HEK293 (cell line): Measurements from ENCODE around the gene CNOT4.

Experiments used
- CTCF ChIA-PET: fragments of 350-600 bp; formaldehyde crosslinking; extraction: SDS; loops from one replicate; lab custom pipeline; 2021; ENCODE audit warnings: antibody characterized with exemption; lab: Yijun Ruan, JAX
- POLR2A ChIA-PET: fragments of 300-600 bp; formaldehyde crosslinking; extraction: SDS; loops from one replicate; lab custom pipeline; 2020; ENCODE audit warnings: antibody characterized with exemption, inconsistent platforms; lab: Yijun Ruan, JAX
- H3K27ac ChIP-seq: fragments of 200-500 bp; sonication (Bioruptor generic); 2 replicates; pipeline ENCODE4 v1.5.1; 2014; ENCODE audit warnings: low read depth, low read length, control low read depth, inconsistent platforms; ENCODE audit errors: extremely low read depth
- H3K36me3 ChIP-seq, 2 experiments: fragments of 200-500 bp in 1 of 2; sonication (Bioruptor generic) in 1 of 2; 1 replicate in 1 of 2; 2 replicates in 1 of 2; pipeline ENCODE4 v1.5.1; 2014 to 2017; ENCODE audit warnings: inconsistent platforms in 2 of 2, low read length in 2 of 2; ENCODE audit not compliant: control insufficient read depth in 2 of 2, insufficient read depth in 1 of 2
- H3K4me1 ChIP-seq: fragments of 200-500 bp; sonication (Bioruptor generic); 2 replicates; pipeline ENCODE4 v1.5.1; 2014; ENCODE audit warnings: mild to moderate bottlenecking, low read length, inconsistent platforms; ENCODE audit not compliant: control insufficient read depth, insufficient read depth
- H3K4me3 ChIP-seq: 2 replicates; pipeline ENCODE4 v1.5.1; 2011; ENCODE audit warnings: low read depth, mild to moderate bottlenecking, control low read depth, low read length, moderate library complexity
- H3K9me3 ChIP-seq: fragments of 200-500 bp; sonication (Bioruptor generic); 2 replicates; pipeline ENCODE4 v1.5.1; 2014; ENCODE audit warnings: low read depth, low read length, inconsistent platforms; ENCODE audit not compliant: control insufficient read depth, insufficient read depth
- GLIS1 ChIP-seq: fragments of 450-650 bp; formaldehyde crosslinking; IDR thresholded peaks from 2 replicates; pipeline ENCODE4 v1.5.1; 2016; ENCODE audit warnings: missing biosample characterization, missing genetic modification characterization
- PRDM6 ChIP-seq: fragments of 450-650 bp; formaldehyde crosslinking; IDR thresholded peaks from 2 replicates; pipeline ENCODE4 v1.5.1; 2017; ENCODE audit warnings: missing biosample characterization, missing genetic modification characterization
- REPIN1 ChIP-seq: fragments of 450-650 bp; formaldehyde crosslinking; IDR thresholded peaks from 2 replicates; pipeline ENCODE4 v1.5.1; 2017; ENCODE audit warnings: missing biosample characterization, missing genetic modification characterization, low read depth
- WT1 ChIP-seq: fragments of 450-650 bp; formaldehyde crosslinking; IDR thresholded peaks from 2 replicates; pipeline ENCODE4 v1.5.1; 2016; ENCODE audit warnings: missing biosample characterization, missing genetic modification characterization
- ZBTB26 ChIP-seq: fragments of 450-650 bp; formaldehyde crosslinking; optimal IDR thresholded peaks from 2 replicates; pipeline ENCODE3; 2016; ENCODE audit warnings: missing biosample characterization, mild to moderate bottlenecking, missing genetic modification characterization
- ZNF114 ChIP-seq: fragments of 450-650 bp; formaldehyde crosslinking; IDR thresholded peaks from 2 replicates; pipeline ENCODE4 v1.5.0; 2017; ENCODE audit warnings: missing biosample characterization, missing genetic modification characterization
- ZNF221 ChIP-seq: fragments of 450-650 bp; formaldehyde crosslinking; IDR thresholded peaks from 2 replicates; pipeline ENCODE4 v1.5.1; 2017; ENCODE audit warnings: missing biosample characterization, missing genetic modification characterization, borderline replicate concordance
- ZNF24 ChIP-seq: fragments of 450-650 bp; formaldehyde crosslinking; IDR thresholded peaks from 2 replicates; pipeline ENCODE4 v1.5.1; 2016; ENCODE audit warnings: missing biosample characterization, missing genetic modification characterization
- ZNF354C ChIP-seq: fragments of 450-650 bp; formaldehyde crosslinking; IDR thresholded peaks from 2 replicates; pipeline ENCODE4 v1.5.1; 2016; ENCODE audit warnings: missing biosample characterization, missing genetic modification characterization, low read depth, borderline replicate concordance
- ZNF416 ChIP-seq: fragments of 450-650 bp; formaldehyde crosslinking; IDR thresholded peaks from 2 replicates; pipeline ENCODE4 v1.5.1; 2016; ENCODE audit warnings: missing biosample characterization, missing genetic modification characterization
- ZNF529 ChIP-seq: fragments of 450-650 bp; formaldehyde crosslinking; IDR thresholded peaks from 2 replicates; pipeline ENCODE4 v1.5.1; 2017; ENCODE audit warnings: missing genetic modification characterization, missing biosample characterization; ENCODE audit not compliant: insufficient replicate concordance
- ZNF558 ChIP-seq: fragments of 450-650 bp; formaldehyde crosslinking; IDR thresholded peaks from 2 replicates; pipeline ENCODE4 v1.5.1; 2016; ENCODE audit warnings: missing biosample characterization, missing genetic modification characterization
- ZNF596 ChIP-seq: fragments of 450-650 bp; IDR thresholded peaks from 2 replicates; pipeline ENCODE4 v1.5.0; 2018; ENCODE audit warnings: missing biosample characterization, mild to moderate bottlenecking, missing genetic modification characterization, moderate library complexity
- ZNF623 ChIP-seq: fragments of 450-650 bp; formaldehyde crosslinking; IDR thresholded peaks from 2 replicates; pipeline ENCODE4 v1.5.1; 2016; ENCODE audit warnings: missing biosample characterization, missing genetic modification characterization
- ZNF791 ChIP-seq: fragments of 450-650 bp; formaldehyde crosslinking; IDR thresholded peaks from 2 replicates; pipeline ENCODE4 v1.5.1; 2016; ENCODE audit warnings: missing biosample characterization, missing genetic modification characterization
- ZXDB ChIP-seq: fragments of 450-650 bp; formaldehyde crosslinking; IDR thresholded peaks from 2 replicates; pipeline ENCODE4 v1.5.1; 2016; ENCODE audit warnings: missing biosample characterization, missing genetic modification characterization
- TF ChIP-seq, protein P1 (sequence below): fragments of 450-650 bp; IDR thresholded peaks from 2 replicates; pipeline ENCODE4 v1.5.1; 2018; ENCODE audit warnings: missing biosample characterization, missing genetic modification characterization
- TF ChIP-seq, protein P2 (sequence below): fragments of 450-650 bp; formaldehyde crosslinking; IDR thresholded peaks from 2 replicates; pipeline ENCODE4 v1.5.1; 2016; ENCODE audit warnings: missing biosample characterization, missing genetic modification characterization
- TF ChIP-seq, protein P3 (sequence below): fragments of 450-650 bp; formaldehyde crosslinking; IDR thresholded peaks from 2 replicates; pipeline ENCODE4 v1.5.1; 2016; ENCODE audit warnings: missing biosample characterization, missing genetic modification characterization

CNOT4 gene

GRCh38 chr7:135377171-135377570 lies 132.7 kb downstream of the CNOT4 start (continued):
- TF ChIP-seq REPIN1, result no peak
- TF ChIP-seq, protein P1, sequence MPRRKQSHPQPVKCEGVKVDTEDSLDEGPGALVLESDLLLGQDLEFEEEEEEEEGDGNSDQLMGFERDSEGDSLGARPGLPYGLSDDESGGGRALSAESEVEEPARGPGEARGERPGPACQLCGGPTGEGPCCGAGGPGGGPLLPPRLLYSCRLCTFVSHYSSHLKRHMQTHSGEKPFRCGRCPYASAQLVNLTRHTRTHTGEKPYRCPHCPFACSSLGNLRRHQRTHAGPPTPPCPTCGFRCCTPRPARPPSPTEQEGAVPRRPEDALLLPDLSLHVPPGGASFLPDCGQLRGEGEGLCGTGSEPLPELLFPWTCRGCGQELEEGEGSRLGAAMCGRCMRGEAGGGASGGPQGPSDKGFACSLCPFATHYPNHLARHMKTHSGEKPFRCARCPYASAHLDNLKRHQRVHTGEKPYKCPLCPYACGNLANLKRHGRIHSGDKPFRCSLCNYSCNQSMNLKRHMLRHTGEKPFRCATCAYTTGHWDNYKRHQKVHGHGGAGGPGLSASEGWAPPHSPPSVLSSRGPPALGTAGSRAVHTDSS (tag by site-specific recombination), result no peak
- TF ChIP-seq ZNF221, result no peak

DNA sequence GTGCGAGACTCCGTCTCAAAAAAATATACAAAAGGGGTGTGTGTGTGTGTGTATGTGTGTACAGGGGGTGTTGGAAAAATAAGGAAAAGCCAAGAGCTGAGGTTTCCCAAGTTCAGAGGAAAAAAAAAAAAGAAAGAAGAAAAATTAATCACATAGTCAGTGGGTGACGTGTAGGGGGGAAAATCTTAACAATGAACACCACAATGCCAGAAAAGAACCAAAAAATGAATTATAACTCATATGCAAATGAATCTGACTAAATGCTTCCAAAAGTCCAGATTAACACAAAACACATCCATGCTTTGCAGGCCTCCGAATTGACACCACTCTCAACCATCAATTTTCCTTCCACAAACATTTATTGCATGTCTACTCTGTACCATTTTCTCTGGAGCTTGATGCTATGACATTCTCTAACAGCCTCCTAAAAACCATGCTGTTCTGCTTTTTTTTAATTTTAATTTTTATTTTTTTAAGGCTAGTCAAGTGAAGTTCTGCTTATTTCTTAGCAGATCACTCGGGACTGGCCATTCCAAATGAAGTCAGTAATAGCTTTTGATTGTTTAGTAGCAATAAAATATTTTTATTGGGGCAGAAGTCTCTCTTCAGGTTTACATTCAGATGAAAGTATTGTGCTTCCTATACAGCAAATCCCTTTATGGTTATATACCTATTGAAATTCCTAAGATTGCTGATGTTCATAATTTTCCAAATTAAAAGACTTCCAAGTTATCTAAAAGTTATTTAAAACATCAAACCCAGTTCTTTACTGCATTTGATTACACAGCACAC lies 133.8 kb downstream of the CNOT4 start:
- no peaks in the 10 kb centered on the region for H3K9me3 ChIP-seq
- no peak overlapping the region for H3K27ac ChIP-seq
- H3K4me1 ChIP-seq, result no peaks in the 10 kb centered on the region
- TF ChIP-seq ZNF114 (no peak), ZNF529 (tag by site-specific recombination) (no peak), GLIS1 (tag by site-specific recombination) (no peak), REPIN1 (no peak), ZXDB (no peak), PRDM6 (tag by site-specific recombination) (no peak), ZNF354C (tag by site-specific recombination) (no peak), ZNF558 (no peak), ZNF623 (tag by site-specific recombination) (no peak)
- POLR2A ChIA-PET, result no interaction called here
- CTCF ChIA-PET, result interaction anchor here (0.7 kb wide), 1 partner anchor 494 kb away, joined by 3 read pairs; no protein-coding TSS in a partner anchor
- no peaks in the 10 kb centered on the region for H3K36me3 ChIP-seq
- no peak overlapping the region for H3K4me3 ChIP-seq

DNA sequence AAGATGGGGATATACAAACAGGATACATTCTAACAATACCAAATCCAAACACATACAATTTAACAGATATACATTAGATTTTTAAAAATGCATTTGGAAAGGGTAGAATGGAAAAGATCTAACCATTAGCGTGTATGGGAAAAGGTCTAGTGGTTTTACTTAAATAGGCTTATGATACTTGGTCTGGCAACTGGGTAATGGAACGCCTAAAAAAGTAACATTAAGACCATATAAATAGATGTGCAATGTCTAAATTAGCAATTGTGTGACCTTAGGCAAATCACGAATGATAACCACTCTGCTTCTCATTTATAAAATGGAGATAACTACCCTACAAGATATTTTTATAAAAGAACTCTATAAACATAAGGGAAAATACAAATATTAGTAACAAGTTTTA lies 135.2 kb downstream of the CNOT4 start:
- CTCF ChIA-PET, result interaction anchor here (0.7 kb wide), 1 partner anchor 61 kb away, joined by 3 read pairs; no protein-coding TSS in a partner anchor
- Histone ChIP-seq H3K4me3 (no peak overlapping the region), H3K27ac (no peak overlapping the region), H3K36me3 (no peaks in the 10 kb centered on the region), H3K4me1 (no peaks in the 10 kb centered on the region), H3K9me3 (no peaks in the 10 kb centered on the region)
- POLR2A ChIA-PET, result no interaction called here
- TF ChIP-seq ZNF24 (tag by site-specific recombination) (no peak), ZNF416 (tag by site-specific recombination) (no peak), ZBTB26 (no peak), ZNF791 (tag by site-specific recombination) (no peak), ZNF114 (no peak), WT1 (tag by site-specific recombination) (no peak), ZNF354C (tag by site-specific recombination) (no peak), ZNF596 (tag by site-specific recombination) (no peak)
- TF ChIP-seq, protein P2, sequence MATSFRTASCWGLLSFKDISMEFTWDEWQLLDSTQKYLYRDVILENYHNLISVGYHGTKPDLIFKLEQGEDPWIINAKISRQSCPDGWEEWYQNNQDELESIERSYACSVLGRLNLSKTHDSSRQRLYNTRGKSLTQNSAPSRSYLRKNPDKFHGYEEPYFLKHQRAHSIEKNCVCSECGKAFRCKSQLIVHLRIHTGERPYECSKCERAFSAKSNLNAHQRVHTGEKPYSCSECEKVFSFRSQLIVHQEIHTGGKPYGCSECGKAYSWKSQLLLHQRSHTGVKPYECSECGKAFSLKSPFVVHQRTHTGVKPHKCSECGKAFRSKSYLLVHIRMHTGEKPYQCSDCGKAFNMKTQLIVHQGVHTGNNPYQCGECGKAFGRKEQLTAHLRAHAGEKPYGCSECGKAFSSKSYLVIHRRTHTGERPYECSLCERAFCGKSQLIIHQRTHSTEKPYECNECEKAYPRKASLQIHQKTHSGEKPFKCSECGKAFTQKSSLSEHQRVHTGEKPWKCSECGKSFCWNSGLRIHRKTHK (tag by site-specific recombination), result no peak
- TF ChIP-seq, protein P3, sequence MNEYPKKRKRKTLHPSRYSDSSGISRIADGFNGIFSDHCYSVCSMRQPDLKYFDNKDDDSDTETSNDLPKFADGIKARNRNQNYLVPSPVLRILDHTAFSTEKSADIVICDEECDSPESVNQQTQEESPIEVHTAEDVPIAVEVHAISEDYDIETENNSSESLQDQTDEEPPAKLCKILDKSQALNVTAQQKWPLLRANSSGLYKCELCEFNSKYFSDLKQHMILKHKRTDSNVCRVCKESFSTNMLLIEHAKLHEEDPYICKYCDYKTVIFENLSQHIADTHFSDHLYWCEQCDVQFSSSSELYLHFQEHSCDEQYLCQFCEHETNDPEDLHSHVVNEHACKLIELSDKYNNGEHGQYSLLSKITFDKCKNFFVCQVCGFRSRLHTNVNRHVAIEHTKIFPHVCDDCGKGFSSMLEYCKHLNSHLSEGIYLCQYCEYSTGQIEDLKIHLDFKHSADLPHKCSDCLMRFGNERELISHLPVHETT (tag by site-specific recombination), result no peak
